ENCODE results near the gene ETNK2.

DNA sequence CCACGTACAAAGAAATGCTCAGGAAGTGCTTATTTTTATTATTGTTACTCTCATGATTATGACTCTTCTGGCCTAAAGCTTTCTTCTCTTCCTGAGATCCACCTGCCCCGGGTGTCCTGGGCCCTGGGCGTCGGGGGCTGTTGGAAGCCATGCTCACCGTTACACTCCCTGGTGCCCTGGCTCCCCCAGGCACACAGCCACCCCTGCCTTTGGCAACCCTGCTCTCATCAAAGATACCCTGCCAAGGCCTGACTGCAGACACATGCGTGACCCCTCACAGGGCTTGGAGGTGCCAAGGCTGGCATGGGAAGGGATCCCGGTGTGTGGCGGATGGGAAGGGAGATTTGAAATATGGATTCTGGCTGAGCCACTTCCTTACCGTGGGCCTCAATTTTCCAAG lies 47.7 kb upstream of the ETNK2 start:
- TF ChIP-seq, protein P1, sequence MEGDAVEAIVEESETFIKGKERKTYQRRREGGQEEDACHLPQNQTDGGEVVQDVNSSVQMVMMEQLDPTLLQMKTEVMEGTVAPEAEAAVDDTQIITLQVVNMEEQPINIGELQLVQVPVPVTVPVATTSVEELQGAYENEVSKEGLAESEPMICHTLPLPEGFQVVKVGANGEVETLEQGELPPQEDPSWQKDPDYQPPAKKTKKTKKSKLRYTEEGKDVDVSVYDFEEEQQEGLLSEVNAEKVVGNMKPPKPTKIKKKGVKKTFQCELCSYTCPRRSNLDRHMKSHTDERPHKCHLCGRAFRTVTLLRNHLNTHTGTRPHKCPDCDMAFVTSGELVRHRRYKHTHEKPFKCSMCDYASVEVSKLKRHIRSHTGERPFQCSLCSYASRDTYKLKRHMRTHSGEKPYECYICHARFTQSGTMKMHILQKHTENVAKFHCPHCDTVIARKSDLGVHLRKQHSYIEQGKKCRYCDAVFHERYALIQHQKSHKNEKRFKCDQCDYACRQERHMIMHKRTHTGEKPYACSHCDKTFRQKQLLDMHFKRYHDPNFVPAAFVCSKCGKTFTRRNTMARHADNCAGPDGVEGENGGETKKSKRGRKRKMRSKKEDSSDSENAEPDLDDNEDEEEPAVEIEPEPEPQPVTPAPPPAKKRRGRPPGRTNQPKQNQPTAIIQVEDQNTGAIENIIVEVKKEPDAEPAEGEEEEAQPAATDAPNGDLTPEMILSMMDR (IDR thresholded peaks at IDR 0.05): no peak
- TF ChIP-seq POLR2A (IDR thresholded peaks at IDR 0.05): no peak

Measured in Peyer's patch (tissue), 4 donors.